Endothelial cell of umbilical vein (primary cell): Measurements from ENCODE around the gene PRPS1. TPM values are rescaled to one million over a fixed set of nuclear protein-coding genes. Genes with fewer than 3 reads are reported as not detected.

Source experiments
- BruUV-seq: library from RNA; stranded (reverse); fragments of 400-500 nt; replicated peaks from 2 replicates; lab custom pipeline; 2021; lab: Mats Ljungman, UMichigan
- CTCF ChIA-PET: fragments of 300-600, 350-600 bp; sonication (Branson Sonifier 250); formaldehyde crosslinking; loops from one replicate; lab custom pipeline; 2021; ENCODE audit warnings: antibody characterized with exemption, inconsistent platforms; lab: Charles Lee
- POLR2A ChIA-PET: fragments of 300-600, 350-600 bp; sonication (Branson Sonifier 250); formaldehyde crosslinking; loops from one replicate; lab custom pipeline; 2021; ENCODE audit warnings: antibody characterized with exemption, inconsistent platforms; lab: Charles Lee
- DNase-seq: peaks from one replicate; pipeline ENCODE4 v3.0.0-alpha.2; 2011; ENCODE audit warnings: low read depth, low spot score
- FAIRE-seq: peaks from 2 replicates; lab custom pipeline; 2011; peaks lifted over from hg19 to GRCh38; lab: Jason Lieb, UNC
- H2AFZ ChIP-seq: 2 replicates; pipeline ENCODE4 v1.6.0; 2012; ENCODE audit warnings: low read depth, low read length, control low read depth, inconsistent platforms
- H3K27ac ChIP-seq: 2 replicates; pipeline ENCODE4 v1.5.1; 2011; ENCODE audit warnings: low read depth, mild to moderate bottlenecking, control low read depth, low read length, moderate library complexity; ENCODE audit not compliant: insufficient read depth
- H3K27me3 ChIP-seq, 2 experiments: 2 replicates each; pipeline versions ENCODE4 v1.6.0 to v1.6.1; 2011; ENCODE audit warnings: low read length in 2 of 2, mixed read lengths in 1 of 2; ENCODE audit not compliant: control insufficient read depth in 2 of 2, insufficient read depth in 2 of 2
- H3K36me3 ChIP-seq, 2 experiments: 2 replicates in 1 of 2; 3 replicates in 1 of 2; pipeline ENCODE4 v1.5.1; 2011; ENCODE audit warnings: low read length in 2 of 2, mild to moderate bottlenecking in 1 of 2, moderate library complexity in 1 of 2; ENCODE audit not compliant: control insufficient read depth in 2 of 2, insufficient read depth in 2 of 2; ENCODE audit errors: extremely low read depth in 1 of 2
- H3K4me1 ChIP-seq: 3 replicates; pipeline ENCODE4 v1.5.1; 2011; ENCODE audit warnings: mild to moderate bottlenecking, low read length; ENCODE audit not compliant: control insufficient read depth, insufficient read depth; ENCODE audit errors: extremely low read depth
- H3K4me2 ChIP-seq: 2 replicates; pipeline ENCODE4 v1.6.1; 2011; ENCODE audit warnings: low read length, control low read depth, mixed read lengths; ENCODE audit not compliant: insufficient read depth
- H3K4me3 ChIP-seq, 3 experiments: fragments of 200-600 bp in 1 of 3; sonication (generic), shearing (Covaris generic) in 1 of 3; replicated peaks in 1 of 3; 2 replicates each; pipeline ENCODE4 v1.5.1; 2011 to 2016; ENCODE audit warnings: control low read depth in 3 of 3, low read length in 3 of 3, mild to moderate bottlenecking in 2 of 3, inconsistent platforms in 1 of 3, low read depth in 1 of 3, moderate library complexity in 1 of 3; ENCODE audit not compliant: insufficient read depth in 1 of 3
- H3K79me2 ChIP-seq: 2 replicates; pipeline ENCODE4 v1.6.0; 2012; ENCODE audit warnings: low read length, inconsistent platforms; ENCODE audit not compliant: control insufficient read depth, insufficient read depth
- H3K9ac ChIP-seq: replicated peaks from 2 replicates; pipeline ENCODE3; 2011; ENCODE audit warnings: low read length, control low read depth; ENCODE audit not compliant: insufficient read depth; ENCODE audit errors: extremely low read depth
- H3K9me1 ChIP-seq: replicated peaks from 3 replicates; pipeline ENCODE4 v1.6.0; 2011; ENCODE audit warnings: mild to moderate bottlenecking, low read length; ENCODE audit not compliant: control insufficient read depth, insufficient read depth; ENCODE audit errors: extremely low read depth
- H3K9me3 ChIP-seq: replicated peaks from 2 replicates; pipeline ENCODE4 v1.5.1; 2012; ENCODE audit warnings: low read length, inconsistent platforms; ENCODE audit not compliant: control insufficient read depth, insufficient read depth
- H4K20me1 ChIP-seq: replicated peaks from 2 replicates; pipeline ENCODE3; 2011; ENCODE audit warnings: mild to moderate bottlenecking, low read length; ENCODE audit not compliant: control insufficient read depth, insufficient read depth; ENCODE audit errors: extremely low read depth
- EZH2 ChIP-seq: IDR thresholded peaks from 2 replicates; pipeline ENCODE4 v1.6.1; 2012; ENCODE audit warnings: borderline replicate concordance, low read depth, mild to moderate bottlenecking, moderate library complexity, low read length, inconsistent platforms; ENCODE audit not compliant: severe bottlenecking
- FOS ChIP-seq: IDR thresholded peaks from 2 replicates; pipeline ENCODE4 v1.6.1; 2011; ENCODE audit warnings: mild to moderate bottlenecking, low read length, moderate library complexity, borderline replicate concordance; ENCODE audit not compliant: insufficient read depth
- GATA2 ChIP-seq: IDR thresholded peaks from 2 replicates; pipeline ENCODE4 v1.7.0; 2011; ENCODE audit warnings: low read depth, mild to moderate bottlenecking, moderate library complexity, mixed read lengths, low read length; ENCODE audit not compliant: insufficient read length, insufficient read depth
- JUN ChIP-seq: IDR thresholded peaks from 2 replicates; pipeline ENCODE4 v1.6.1; 2011; ENCODE audit warnings: borderline replicate concordance, low read depth; ENCODE audit not compliant: insufficient read length, insufficient read depth
- MYC ChIP-seq: IDR thresholded peaks from one replicate; pipeline ENCODE4 v1.6.1; 2011; ENCODE audit warnings: mild to moderate bottlenecking, low read depth, low read length
- POLR2A ChIP-seq: IDR thresholded peaks from 2 replicates; pipeline ENCODE4 v1.6.1; 2012; ENCODE audit warnings: low read depth, mild to moderate bottlenecking, control low read depth, low read length
- POLR2AphosphoS5 ChIP-seq: IDR thresholded peaks from 2 replicates; pipeline ENCODE4 v1.6.1; 2012; ENCODE audit warnings: low read depth, mild to moderate bottlenecking, control low read depth, low read length, moderate library complexity; ENCODE audit not compliant: insufficient read depth
- dilution Hi-C: fragments of 300-500 bp; cut with MboI; formaldehyde crosslinking; loops from one replicate; pipeline ENCODE4 v1.15.0; 2019; ENCODE audit warnings: low sequenced_read_pairs; ENCODE audit not compliant: extremely low pct_ligation_motif_present
- intact Hi-C: fragments of 100-400 bp; cut with micrococcal nuclease; formaldehyde crosslinking; loops from one replicate; pipeline ENCODE4 v1.10.0; 2022
- polyA plus RNA-seq, 4 experiments: library from polyadenylated mRNA; depleted of rRNA in 3 of 4; stranded (reverse) in 3 of 4; unstranded in 1 of 4; fragments of >200 nt; gene quantifications; 2 replicates each; pipeline versions ENCODE4 v1.2.1 to v1.2.3, GENCODE V29; 2011 to 2012; ENCODE audit warnings: missing spikeins in 1 of 4
- total RNA-seq: library from RNA; stranded (reverse); gene quantifications from 2 replicates; pipeline ENCODE4 v1.2.3, GENCODE V29; 2021
- TF ChIP-seq, protein P1 (sequence below), 2 donors: IDR thresholded peaks; 1 replicate in 1 of 2; 2 replicates in 1 of 2; pipeline ENCODE4 v1.5.1; 2011; ENCODE audit warnings: low read length in 2 of 2, mild to moderate bottlenecking in 2 of 2, moderate library complexity in 2 of 2, control low read depth in 1 of 2, inconsistent platforms in 1 of 2, low read depth in 1 of 2; ENCODE audit not compliant: insufficient read depth in 1 of 2; ENCODE audit errors: extremely low read depth in 1 of 2
- TF ChIP-seq, protein P2 (sequence below): IDR thresholded peaks from 2 replicates; pipeline ENCODE4 v1.6.1; 2011; ENCODE audit not compliant: insufficient read depth, insufficient read length

Gene PRPS1
- total and polyA plus RNA-seq, 2 donors (not counting 3 experiments of a cell fraction or from before 2014, with no cell fraction given): 30.9 to 36.8 TPM

DNA sequence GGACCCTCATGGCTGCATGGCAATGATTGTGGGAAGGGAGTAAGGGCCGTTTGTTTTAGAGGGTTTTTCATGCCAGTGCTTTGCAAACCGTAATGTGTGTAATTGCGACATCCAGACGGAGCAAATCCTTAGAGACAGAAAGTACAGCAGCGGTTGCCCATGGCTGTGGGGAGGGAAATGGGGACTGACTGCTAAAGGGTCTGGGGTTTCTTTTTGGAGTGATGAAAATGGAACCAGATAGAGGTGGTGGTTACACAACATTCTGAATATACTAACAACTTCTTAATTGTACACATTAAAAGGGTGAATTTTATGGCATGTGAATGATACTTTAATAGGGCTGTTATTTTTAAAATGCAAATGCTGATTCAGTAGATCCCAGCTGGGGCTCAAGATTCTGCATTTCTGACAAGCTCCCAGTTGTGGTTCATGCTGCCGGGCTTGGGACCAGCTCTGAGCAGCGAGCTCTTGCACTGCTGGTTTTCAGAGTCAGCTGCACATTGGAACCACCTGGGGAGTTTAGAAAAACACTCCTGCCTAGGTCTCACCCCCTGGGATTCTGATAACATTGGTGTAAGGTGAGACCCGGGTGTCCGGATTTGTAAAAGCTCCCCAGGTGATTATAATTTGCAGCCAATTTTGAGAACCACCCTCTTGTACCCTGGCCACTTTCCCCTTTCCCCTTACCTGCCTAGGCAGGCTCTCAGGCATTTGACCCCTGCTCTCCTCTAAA lies 47.7 kb downstream of the PRPS1 start:
- no peaks in the 10 kb centered on the region for H3K9me1 ChIP-seq
- POLR2A ChIA-PET: interaction anchor here (5.7 kb wide), 1 partner anchor 40 kb away, joined by 40 read pairs; no protein-coding TSS in a partner anchor
- CTCF ChIA-PET: interaction anchor here (0.8 to 6.1 kb wide), 3 partner anchors 42 to 101 kb away, joined by 4 to 142 read pairs (median 7); partner anchors contain the start of genes NCBP2L and TSC22D3
- intact Hi-C loops: loop anchor here (2.0 to 5.0 kb wide), 3 partner anchors 56 to 455 kb away; no protein-coding TSS in a partner anchor
- peaks cover 4% of the 10 kb centered on the region for H3K79me2 ChIP-seq
- H3K4me2 ChIP-seq: peak overlapping the region; percentile 78
- peak overlapping the region; percentile 31 to 66 (median 44) for H3K4me3 ChIP-seq
- H2AFZ ChIP-seq: no peak overlapping the region
- H3K9ac ChIP-seq: peak overlapping the region; percentile 77
- dilution Hi-C loops: no loop called here
- H3K27ac ChIP-seq: peak overlapping the region; percentile 86
- peaks cover 25% of the 10 kb centered on the region for H3K4me1 ChIP-seq
- no peaks in the 10 kb centered on the region for H3K36me3 ChIP-seq
- DNase-seq (no peak), FAIRE-seq (peak; percentile 31)
- no peaks in the 10 kb centered on the region for H4K20me1 ChIP-seq
- TSS peak; percentile 34 for BruUV-seq
- no peaks in the 10 kb centered on the region for H3K9me3 ChIP-seq
- no peaks in the 10 kb centered on the region for H3K27me3 ChIP-seq
- TF ChIP-seq FOS (no peak), JUN (no peak), MYC (no peak), EZH2 (no peak), POLR2A (no peak), GATA2 (no peak), POLR2AphosphoS5 (no peak)
- TF ChIP-seq, protein P1, sequence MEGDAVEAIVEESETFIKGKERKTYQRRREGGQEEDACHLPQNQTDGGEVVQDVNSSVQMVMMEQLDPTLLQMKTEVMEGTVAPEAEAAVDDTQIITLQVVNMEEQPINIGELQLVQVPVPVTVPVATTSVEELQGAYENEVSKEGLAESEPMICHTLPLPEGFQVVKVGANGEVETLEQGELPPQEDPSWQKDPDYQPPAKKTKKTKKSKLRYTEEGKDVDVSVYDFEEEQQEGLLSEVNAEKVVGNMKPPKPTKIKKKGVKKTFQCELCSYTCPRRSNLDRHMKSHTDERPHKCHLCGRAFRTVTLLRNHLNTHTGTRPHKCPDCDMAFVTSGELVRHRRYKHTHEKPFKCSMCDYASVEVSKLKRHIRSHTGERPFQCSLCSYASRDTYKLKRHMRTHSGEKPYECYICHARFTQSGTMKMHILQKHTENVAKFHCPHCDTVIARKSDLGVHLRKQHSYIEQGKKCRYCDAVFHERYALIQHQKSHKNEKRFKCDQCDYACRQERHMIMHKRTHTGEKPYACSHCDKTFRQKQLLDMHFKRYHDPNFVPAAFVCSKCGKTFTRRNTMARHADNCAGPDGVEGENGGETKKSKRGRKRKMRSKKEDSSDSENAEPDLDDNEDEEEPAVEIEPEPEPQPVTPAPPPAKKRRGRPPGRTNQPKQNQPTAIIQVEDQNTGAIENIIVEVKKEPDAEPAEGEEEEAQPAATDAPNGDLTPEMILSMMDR (IDR thresholded peaks at IDR 0.05; ENCODE audit: extremely low read depth in 1 of 2, insufficient read depth in 1 of 2, low read depth in 1 of 2, low read length in 2 of 2): no peak
- TF ChIP-seq, protein P2, sequence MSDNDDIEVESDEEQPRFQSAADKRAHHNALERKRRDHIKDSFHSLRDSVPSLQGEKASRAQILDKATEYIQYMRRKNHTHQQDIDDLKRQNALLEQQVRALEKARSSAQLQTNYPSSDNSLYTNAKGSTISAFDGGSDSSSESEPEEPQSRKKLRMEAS: no peak
